Measurements from ENCODE around the gene NTNG1. TPM values are rescaled to one million over a fixed set of nuclear protein-coding genes. Genes with fewer than 3 reads are reported as not detected.

Gene NTNG1
- total RNA-seq, 1 experiment from 2014 or later = 1.5 TPM

DNA sequence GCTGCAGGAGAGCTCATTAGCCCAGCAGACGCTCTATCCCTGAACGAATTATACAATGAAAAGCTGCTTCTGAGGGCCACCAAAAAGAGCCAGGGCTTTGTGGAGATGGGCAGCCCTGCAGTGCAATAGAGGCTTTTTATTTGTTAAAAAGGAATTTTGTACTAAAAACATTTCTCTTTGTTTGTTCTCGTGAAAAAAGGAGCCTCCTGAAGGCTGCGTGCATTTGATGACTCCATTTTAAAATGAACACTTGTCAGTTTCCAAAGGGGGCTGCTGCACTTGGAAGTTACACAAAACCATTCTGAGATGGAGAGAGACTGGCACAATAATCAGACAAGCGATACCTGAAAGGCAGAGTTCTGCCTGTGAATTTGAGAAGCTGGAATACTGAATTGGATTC, 202.8 kb downstream of the NTNG1 start:
- Mint-ChIP-seq H3K4me3 (no peak overlapping the region), H3K36me3 (ENCODE audit: insufficient read depth in 1 of 3, low read depth in 3 of 3) (peaks cover 0 to 2% (median 0%) of the 10 kb centered on the region in 3 experiments; a peak in 1 of 7 replicates), H3K9me3 (no peaks in the 10 kb centered on the region), H3K27me3 (ENCODE audit: low read depth) (peaks cover 1% of the 10 kb centered on the region; the same call in 1 of the 2 replicates), H3K27ac (peak overlapping the region in 2 of 3 experiments; percentile 63 to 78; a peak in 1 of 7 replicates), H3K4me1 (peaks cover 23 to 27% of the 10 kb centered on the region in 2 experiments)
- Histone ChIP-seq H2BK20ac (ENCODE audit: low read depth, low read length, poor library complexity, severe bottlenecking) (no peak overlapping the region), H3K79me2 (ENCODE audit: insufficient read depth, low read length) (no peaks in the 10 kb centered on the region), H3K79me1 (ENCODE audit: insufficient read depth, low read depth, low read length, poor library complexity, severe bottlenecking) (no peaks in the 10 kb centered on the region), H2BK5ac (ENCODE audit: insufficient read length, low read length) (no peak overlapping the region), H3K4me2 (ENCODE audit: insufficient read depth, insufficient read length, low read length) (no peak overlapping the region), H4K91ac (ENCODE audit: insufficient read length, low read depth, low read length) (no peak overlapping the region), H4K5ac (ENCODE audit: insufficient read length, low read depth, low read length) (no peak overlapping the region), H2AK5ac (ENCODE audit: insufficient read length, low read length) (no peak overlapping the region), H3K56ac (ENCODE audit: insufficient read length, low read depth, low read length) (no peak overlapping the region), H4K8ac (replicated peaks; ENCODE audit: insufficient read length, low read depth, low read length) (no peak overlapping the region), H3T11ph (ENCODE audit: low read length) (no peak overlapping the region), H3K23ac (ENCODE audit: insufficient read length, low read depth, low read length) (no peak overlapping the region), H4K20me1 (ENCODE audit: control insufficient read depth, insufficient read depth, insufficient read length) (no peaks in the 10 kb centered on the region), H3K9me3 (ENCODE audit: control insufficient read depth, low read depth, low read length) (no peaks in the 10 kb centered on the region), H3K4me1 (ENCODE audit: insufficient read depth, low read length) (no peaks in the 10 kb centered on the region), H2BK12ac (ENCODE audit: insufficient read length, low read depth, low read length) (no peak overlapping the region), H2AFZ (ENCODE audit: low read length) (no peak overlapping the region), H3K27me3 (ENCODE audit: insufficient read depth, low read length) (no peaks in the 10 kb centered on the region), H3K14ac (ENCODE audit: insufficient read depth, low read length) (no peak overlapping the region), H3K4ac (ENCODE audit: low read depth, low read length) (no peak overlapping the region), H3K18ac (ENCODE audit: insufficient read length, low read depth, low read length) (no peak overlapping the region), H2BK120ac (ENCODE audit: low read depth, low read length, poor library complexity, severe bottlenecking) (no peak overlapping the region), H2BK15ac (ENCODE audit: low read depth, low read length) (no peak overlapping the region), H3K27ac (ENCODE audit: insufficient read length, low read depth, low read length) (no peak overlapping the region), H3K23me2 (ENCODE audit: insufficient read length, low read depth, low read length, poor library complexity, severe bottlenecking) (no peaks in the 10 kb centered on the region), H3K9ac (ENCODE audit: extremely low read depth, insufficient read length, low read length) (no peak overlapping the region)
- no CpG with 5 or more reads among the region's 5 CpGs for WGBS (ENCODE audit: extremely low coverage, insufficient read length, low lambda C conversion rate)
- no peak for DNase-seq
- TF ChIP-seq, protein P1, sequence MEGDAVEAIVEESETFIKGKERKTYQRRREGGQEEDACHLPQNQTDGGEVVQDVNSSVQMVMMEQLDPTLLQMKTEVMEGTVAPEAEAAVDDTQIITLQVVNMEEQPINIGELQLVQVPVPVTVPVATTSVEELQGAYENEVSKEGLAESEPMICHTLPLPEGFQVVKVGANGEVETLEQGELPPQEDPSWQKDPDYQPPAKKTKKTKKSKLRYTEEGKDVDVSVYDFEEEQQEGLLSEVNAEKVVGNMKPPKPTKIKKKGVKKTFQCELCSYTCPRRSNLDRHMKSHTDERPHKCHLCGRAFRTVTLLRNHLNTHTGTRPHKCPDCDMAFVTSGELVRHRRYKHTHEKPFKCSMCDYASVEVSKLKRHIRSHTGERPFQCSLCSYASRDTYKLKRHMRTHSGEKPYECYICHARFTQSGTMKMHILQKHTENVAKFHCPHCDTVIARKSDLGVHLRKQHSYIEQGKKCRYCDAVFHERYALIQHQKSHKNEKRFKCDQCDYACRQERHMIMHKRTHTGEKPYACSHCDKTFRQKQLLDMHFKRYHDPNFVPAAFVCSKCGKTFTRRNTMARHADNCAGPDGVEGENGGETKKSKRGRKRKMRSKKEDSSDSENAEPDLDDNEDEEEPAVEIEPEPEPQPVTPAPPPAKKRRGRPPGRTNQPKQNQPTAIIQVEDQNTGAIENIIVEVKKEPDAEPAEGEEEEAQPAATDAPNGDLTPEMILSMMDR (conservative IDR thresholded peaks at IDR 0.05) = no peak
